HL-60/S4 (cell line): ENCODE data around the gene POLD3.
"Not testable (repeated sequence)": the region's sequence is repeated elsewhere in the genome, so short reads cannot be mapped to it uniquely, and the experiment has no call there.

ENCODE experiments used
- in situ Hi-C: fragments of 300-500 bp; cut with MboI; formaldehyde crosslinking; loops from 2 replicates; pipeline ENCODE4 v1.14.3; 2022; ENCODE audit warnings: low sequenced_read_pairs

Gene POLD3

DNA sequence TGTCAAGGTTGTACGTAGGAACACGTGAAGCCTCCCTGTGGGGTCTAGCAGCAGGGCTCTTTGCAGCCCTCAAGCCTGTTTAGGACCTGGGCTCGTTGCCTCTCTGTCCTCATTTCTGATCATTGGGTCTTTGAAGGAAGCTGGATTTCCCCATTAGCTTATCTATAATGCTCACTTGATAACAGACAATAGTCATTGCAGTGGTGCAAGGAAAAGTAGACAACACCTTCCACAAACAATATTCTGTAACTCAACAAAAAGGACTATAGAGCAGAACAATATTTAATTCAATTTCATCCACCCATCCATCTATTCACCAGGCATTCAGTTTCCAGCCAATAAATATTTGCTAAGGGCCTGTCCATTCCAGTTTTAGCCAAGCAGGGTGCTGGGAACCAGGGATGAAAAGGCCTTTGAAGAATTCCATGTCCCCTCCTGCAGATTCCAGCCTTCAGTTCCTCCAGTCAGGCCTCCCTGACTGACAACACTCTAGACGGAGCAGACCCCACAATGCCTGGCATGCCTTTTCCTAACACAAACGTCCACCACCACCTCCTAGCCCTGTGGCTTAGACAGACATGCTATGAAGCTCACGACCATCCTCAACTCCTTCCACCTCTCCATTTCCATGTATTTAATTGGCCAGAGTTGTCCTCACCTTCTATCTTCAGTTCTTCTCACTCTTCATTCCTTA is 12.7 kb upstream of the POLD3 start:
- in situ Hi-C loops = loop anchor here (5.0 kb wide), 1 partner anchor 122 kb away; no protein-coding TSS in a partner anchor

DNA sequence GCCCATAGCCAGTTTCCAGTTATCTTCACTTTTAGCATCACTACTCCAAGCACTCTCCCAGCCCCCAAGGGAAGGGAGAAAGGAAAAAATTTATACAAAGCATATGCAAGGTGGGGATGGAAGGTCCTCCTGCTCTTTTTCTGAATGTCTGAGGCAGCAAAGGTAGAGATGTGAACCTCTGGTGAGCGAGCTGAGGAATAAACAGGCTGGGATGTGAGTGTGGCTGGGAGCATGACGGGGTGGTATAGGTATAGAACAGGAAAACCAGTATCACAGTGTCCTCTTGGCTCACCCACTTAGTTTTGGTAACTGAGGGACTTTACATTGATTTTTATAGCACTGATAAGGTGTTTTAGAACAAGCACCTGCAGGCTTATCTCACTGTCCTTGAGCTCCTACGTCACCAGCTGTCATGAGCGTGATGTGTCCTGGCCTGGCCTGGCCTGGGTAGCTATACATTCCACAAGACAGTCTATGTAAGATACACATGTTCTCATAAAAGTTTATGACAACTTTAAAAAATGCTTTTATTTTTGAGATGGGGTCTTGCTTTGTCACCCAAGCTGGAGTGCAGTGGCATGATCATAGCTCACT is 10.3 kb upstream of the POLD3 start:
- in situ Hi-C loops = loop anchor here (5.0 kb wide), 1 partner anchor 125 kb away; no protein-coding TSS in a partner anchor

DNA sequence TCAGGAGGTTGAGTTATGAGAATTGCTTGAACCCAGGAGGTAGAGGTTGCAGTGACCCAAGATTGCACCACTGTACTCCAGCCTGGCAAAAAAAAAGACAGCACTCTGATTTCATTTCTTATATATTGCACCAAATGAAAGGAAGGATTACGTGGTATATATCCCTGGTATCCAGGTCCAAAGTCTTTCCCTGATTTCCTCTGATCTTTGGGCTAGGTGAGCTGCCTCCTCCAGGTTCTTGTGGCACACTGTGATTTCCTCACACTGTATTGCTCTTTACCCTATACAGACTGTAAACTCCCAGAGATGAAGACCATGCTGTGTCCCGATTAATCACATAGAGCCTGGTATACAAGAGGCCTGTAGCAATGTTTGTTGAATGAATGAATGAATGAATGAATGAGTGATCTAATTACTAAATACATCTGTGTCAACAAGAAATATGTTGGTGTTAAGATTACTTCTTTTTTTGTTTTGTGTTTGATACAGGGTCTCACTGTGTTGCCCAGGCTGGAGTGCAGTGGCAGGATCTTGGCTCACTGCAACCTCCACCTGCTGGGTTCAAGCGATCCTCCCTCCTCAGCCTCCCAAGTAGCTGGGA is 9.3 kb upstream of the POLD3 start:
- in situ Hi-C loops = loop anchor here (5.0 kb wide), 1 partner anchor 126 kb away; no protein-coding TSS in a partner anchor

DNA sequence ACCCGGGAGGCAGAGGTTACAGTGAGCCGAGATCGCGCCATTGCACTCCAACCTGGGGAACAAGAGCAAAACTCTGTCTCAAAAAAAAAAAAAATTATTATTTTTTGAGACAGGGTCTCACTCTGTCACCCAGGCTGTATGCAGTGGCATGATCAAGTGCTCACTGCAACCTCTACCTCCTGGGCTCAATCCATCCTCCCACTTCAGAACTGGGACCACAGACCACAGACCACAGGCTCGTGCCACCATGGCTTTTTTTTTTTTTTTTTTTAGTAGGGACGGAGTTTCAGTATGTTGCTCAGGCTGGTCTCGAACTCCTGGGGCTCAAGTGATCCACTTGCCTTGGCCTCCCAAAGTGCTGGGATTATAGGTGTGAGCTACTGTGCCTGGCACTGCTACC is 1.9 kb upstream of the POLD3 start:
- in situ Hi-C loops = not testable (repeated sequence)

DNA sequence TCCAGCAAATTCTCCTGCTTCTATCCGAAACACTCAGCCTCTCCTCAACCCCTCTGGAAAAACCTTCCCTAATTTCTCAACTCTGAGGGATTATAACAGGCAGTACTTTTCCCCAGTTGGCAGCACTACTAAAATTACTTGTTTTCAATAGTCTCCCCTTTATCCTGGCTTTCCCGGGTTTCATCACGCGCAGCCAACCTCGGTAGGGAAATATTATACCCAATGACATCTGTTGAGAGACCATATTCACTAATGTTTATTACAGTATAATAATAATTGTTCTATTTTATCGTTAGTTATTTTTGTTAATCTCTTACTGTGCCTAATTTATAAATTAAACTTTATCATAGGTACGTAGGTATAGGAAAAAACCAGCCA is 330 bp upstream of the POLD3 start:
- in situ Hi-C loops = no loop called here

DNA sequence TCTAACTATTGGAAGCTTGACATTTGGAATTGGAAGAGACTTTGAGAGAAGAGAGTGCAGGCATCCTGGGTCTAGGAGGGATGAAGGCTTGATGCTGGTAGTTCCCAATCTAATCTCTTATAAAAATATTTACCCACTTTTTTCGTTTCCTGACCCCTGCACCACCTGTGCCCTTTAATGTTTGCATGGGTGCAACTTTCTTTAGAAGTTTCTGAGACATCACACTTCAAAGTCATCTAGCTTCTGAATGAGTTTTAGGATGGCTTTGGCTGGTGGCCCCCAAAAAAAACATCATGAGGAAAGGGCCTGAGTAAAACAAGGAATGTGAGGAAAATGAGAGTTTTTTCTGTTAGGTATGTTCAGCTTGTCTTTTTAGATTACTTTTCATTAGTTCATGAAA is 1.1 kb downstream of the POLD3 start:
- in situ Hi-C loops = no loop called here

DNA sequence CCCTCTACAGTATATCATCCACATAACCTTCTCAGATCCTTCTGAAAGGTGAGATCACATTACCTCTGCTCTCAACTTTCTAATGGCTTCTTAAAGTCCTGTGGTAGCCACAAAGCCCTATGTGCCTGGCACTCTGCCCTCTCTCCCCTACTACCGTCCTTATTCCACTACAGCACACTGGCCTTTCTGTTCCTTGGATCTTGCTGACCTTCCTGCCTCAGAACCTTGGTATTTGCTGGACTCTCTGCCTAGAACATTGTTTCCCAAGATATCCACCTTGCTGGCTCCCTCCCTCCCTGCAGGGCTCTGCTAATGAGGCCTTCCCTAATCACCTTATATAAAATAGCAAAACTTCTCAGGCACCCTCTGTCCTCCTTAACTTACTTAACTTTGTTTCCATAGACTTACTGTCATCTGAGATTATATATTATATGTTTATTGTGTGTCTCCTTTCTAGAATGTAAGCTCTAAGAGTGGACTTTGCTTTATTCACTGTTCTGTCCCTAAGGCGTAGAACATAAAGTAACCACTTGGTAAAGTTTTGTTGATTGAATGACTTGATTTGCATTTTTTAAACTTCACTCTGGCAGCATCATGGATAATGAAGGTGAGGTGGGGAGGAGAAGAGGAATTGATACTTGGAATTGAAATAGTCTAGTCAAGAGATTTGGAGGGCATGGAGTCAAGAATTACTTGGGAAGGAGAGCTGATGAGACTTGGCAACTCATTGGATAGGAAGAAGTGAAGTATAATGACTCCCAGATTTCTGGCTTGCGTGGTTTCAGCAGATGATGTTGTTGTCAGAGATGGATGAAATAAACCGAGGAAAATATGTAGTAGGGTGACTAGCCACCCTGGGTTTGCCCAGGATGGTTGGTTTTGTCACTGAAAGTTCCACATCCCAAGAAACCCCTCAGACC is 10.5 kb downstream of the POLD3 start:
- in situ Hi-C loops = no loop called here

DNA sequence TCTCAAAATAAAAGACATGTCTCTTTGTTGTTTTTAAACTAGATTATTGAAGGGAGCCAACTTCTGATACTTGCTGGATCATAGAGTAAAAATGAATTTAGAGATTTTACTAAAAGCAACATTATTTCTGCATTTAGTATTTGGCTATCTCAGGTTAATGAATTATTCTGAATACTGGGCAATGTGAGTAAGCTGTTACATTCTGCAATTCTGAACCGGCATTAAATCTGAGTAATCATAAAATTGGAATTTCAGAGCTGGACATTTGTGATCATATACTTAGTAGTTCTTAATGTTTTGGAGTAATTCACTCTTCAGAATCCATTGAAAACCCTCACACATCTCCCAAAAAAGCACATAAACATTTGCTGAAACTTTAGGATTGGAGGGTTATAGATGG is 11.5 kb downstream of the POLD3 start:
- in situ Hi-C loops = no loop called here

DNA sequence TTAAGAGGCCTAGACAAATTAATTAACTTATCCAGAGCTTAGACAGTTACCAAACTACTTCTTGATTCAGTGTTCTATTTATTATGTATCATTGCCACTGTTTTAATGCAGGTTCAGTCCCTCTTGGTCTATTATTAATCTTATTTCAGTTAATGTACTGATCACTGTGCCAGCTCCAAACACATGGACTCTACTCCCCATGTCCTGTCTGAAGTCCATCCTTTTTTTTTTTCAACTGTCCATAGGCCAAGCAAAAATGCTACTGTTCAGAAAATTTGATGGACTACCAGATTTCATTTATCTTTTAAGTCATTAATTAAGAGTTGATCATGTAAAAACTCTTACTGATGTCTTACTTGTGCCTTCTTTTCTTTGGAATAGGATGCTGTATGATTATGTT is 11.9 kb downstream of the POLD3 start:
- in situ Hi-C loops = no loop called here

DNA sequence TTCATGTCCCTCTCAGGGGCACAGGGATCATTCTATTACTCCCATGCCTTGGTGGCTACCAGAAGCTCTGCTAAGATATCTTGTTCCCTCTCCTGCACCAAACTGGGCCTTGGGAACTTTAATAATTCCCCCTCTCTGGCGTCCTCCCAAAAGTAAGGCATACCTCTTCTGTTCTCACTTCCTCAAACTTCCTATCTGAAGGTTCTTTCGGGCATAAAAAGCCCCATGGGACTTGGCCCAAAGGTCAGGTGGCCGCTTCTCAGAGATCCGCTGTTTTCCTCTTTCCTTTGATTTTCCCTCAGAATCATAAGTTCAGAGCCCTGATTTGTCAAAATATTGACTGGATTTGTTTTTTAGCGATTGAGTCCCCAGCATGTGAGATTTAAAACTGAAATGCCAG is 13.0 kb downstream of the POLD3 start:
- in situ Hi-C loops = no loop called here

DNA sequence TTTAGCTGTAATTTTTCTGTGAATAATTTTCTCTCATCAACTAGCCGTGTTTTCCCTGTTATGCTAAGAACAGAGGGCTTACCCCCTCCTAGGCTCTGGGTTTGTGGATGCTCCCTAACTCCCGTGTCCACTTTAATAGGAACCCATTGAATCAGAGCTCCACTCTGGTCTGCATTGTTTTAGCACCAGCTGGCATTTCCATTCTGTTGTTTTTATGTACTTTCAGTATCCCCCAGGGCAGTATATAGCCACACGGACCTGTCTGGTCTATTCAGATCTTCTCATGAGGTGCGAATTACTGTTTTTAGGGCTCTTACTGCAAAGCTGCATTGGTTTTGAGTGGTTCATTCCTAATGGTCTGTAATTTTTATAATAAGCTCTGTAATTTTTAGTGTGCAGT is 16.0 kb downstream of the POLD3 start:
- in situ Hi-C loops = no loop called here

DNA sequence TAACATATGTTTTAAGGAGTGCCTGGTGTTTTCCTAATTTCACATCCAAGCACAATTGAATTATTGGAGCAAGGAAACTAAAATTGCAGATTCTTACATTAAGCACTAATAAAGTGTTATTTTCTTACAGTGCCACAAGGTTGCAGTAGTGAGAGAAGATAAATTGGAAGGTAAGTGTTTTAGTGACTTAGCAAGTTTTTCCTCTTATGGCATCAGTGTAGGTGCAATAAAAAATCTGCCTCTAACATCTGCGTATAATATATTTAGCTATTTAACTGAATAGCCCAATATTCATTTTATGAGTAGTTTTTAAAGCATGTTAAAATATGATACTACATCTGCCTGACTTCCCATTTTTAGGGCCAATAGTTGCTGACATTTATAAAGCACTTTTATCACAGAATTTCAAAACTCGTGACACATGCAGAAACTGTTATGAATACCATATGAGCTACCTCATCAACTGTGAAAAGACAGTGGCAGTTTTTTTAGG is 19.0 kb downstream of the POLD3 start:
- in situ Hi-C loops = no loop called here

DNA sequence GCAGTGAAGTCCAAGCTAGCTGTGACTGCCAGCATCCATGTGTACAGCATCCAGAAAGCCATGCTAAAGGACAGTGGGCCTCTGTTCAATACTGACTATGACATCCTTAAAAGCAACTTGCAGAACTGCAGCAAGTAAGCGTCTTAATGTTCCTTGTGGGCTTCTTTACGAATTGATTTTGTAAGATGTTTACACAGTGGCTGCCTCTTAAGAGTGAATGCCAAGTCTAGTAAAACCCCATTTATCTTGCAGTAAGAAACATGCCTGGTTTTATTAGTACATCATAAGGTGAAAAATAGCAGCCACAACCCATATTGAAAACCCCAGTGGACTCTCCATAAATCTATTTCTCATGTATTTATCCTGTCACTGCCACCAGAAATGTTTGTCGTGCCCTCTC is 20.5 kb downstream of the POLD3 start:
- in situ Hi-C loops = no loop called here

DNA sequence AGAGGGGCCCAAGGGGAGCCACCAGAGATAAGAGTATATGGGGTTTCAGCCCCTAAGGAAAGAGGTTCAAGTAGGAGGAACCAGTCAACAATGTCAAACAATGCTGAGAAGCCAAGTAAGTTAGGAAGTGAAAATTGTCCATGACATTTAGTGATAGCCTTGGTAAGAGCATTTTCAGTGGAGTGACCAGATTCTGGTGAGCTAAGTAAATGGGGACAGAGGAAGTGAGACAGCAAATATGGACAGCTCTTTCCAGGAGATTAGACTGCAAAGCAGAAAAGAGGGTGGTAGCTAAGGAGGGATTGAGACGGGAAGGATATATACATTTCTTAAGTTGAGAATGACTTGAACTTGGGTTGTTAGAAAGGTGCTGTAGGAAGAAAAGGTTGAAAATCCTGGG is 22.9 kb downstream of the POLD3 start:
- in situ Hi-C loops = no loop called here

DNA sequence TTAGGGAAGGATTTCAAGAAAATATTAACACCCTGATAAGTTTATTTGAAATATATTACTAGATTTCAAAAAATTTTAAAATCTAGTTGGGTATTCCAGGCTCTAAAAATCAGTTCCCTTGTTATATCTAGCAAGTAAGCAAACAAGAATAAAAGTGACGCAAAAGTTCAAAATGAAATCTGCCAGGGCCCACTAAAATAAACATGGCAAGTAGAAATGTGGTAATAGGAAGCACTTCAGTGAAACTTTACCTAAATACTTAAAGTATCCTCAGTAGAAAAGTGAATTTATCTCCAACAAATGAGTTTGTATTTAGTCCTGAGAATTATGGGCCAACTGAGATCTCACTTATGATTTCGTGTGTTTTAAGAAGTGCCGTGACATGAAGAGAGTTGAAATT is 23.6 kb downstream of the POLD3 start:
- in situ Hi-C loops = no loop called here

DNA sequence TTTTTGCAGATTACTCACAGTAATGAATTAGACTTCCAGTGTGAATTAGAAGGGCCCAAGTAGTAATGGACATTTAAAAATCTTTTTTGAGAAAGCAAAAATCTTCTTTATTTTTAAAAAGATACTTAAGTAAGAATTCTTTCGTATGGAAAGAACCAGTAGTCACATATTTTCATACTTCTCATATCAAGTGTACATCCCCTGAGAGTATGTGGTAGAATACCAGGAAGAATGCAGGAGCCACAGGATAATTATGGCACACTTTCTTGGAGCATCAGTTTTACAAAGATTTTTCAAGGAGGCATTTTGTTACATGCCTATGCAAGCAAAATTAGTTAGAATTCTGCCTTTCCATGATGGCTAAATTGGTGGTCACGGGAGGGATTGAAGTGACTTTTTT is 28.1 kb downstream of the POLD3 start:
- in situ Hi-C loops = no loop called here

DNA sequence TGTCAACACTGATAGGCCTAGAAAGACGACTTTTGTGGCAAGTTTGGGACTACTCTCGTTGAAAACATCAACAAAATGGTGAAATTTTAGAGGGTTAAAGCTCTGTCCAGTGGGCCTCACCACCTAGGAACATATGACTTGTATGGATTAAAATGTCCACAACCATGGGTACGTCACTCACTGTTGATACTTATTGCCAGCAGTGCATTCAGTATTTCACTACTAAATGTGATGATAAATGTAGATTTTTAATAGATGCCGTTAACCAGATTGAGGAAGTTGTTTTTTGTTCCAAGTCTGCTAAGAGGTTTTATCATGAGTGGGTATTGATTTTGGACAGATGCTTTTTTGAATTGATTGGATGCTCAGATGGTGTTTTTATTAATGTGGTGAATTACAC is 33.7 kb downstream of the POLD3 start:
- in situ Hi-C loops = no loop called here

DNA sequence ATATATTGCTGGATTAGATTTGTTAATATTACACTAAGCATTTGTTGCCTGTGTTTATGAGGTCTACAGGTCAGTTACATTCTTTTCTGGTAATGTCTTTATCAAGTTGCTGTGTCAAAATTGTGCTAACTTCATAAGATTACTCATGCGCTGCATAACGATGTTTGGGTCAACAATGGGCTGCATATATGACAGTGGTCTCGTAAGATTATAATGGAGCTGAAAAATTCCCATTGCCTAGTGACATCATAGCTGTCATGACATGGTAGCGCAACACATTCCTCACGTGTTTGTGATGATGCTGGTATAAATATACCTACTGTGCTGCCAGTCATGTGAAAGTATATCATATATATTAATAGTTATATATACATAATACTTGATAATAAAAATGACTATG is 34.2 kb downstream of the POLD3 start:
- in situ Hi-C loops = no loop called here

DNA sequence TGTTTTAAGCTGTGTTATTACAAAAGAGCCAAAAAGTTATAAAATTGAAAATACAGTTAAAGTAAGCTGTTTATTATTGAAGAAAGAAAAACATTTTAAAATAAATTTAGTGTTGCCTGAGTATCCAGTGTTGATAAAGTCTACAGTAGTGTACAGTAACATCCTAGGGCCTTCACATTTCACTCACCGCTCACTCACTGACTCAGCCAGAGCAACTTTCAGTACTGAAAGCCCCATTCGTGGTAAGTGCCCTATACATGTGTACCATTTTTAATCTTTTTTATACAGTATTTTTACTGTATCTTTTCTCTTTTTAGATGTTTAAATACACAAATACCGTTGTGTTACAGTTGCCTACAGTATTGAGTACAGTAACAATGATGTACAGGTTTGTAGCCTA is 35.0 kb downstream of the POLD3 start:
- in situ Hi-C loops = no loop called here

DNA sequence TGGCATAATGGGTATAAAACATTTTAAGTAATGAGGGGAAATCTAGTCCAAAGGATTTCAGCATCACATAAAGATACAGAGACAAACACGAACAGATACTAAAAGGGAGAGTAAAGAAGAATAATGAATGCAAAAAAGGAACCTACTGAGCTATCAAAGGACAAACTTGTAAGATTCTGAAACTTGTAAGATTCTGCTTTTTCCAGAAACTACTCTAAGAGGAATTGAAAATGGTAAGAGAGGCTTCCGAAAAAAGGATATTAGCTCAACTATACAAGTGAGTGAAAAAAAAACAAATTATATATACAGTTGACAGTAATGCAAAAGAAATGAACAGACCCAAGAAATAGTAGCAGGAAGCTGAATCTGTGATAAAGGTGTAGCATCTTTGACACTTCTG is 37.7 kb downstream of the POLD3 start:
- in situ Hi-C loops = no loop called here
